Neural cell (in vitro differentiated cells): ENCODE results near the gene LNP1.

ENCODE experiments used
- CTCF ChIP-seq: fragments of 450-650 bp; IDR thresholded peaks from 2 replicates; pipeline ENCODE4 v1.5.1; 2014; ENCODE audit warnings: antibody characterized with exemption, mild to moderate bottlenecking, moderate library complexity; ENCODE audit not compliant: poor library complexity, severe bottlenecking
- EP300 ChIP-seq: fragments of 450-650 bp; conservative IDR thresholded peaks from 2 replicates; pipeline ENCODE4 v1.6.1; 2014; ENCODE audit warnings: antibody characterized with exemption, mild to moderate bottlenecking, moderate library complexity; ENCODE audit not compliant: poor library complexity, severe bottlenecking
- EZH2 ChIP-seq: fragments of 200-600, 300-800 bp; shearing (Covaris generic), sonication (generic); IDR thresholded peaks from 2 replicates; pipeline ENCODE4 v1.6.1; 2014; ENCODE audit warnings: antibody characterized with exemption, low read length, borderline replicate concordance, mild to moderate bottlenecking; ENCODE audit not compliant: insufficient read depth, poor library complexity, severe bottlenecking
- MXI1 ChIP-seq: fragments of 450-650 bp; conservative IDR thresholded peaks from 2 replicates; pipeline ENCODE4 v1.6.1; 2014; ENCODE audit warnings: antibody characterized with exemption, mild to moderate bottlenecking; ENCODE audit not compliant: poor library complexity, severe bottlenecking
- POLR2AphosphoS5 ChIP-seq: IDR thresholded peaks from 2 replicates; pipeline ENCODE4 v1.6.1; 2012
- RAD21 ChIP-seq: fragments of 450-650 bp; conservative IDR thresholded peaks from 2 replicates; pipeline ENCODE4 v1.6.1; 2014; ENCODE audit warnings: antibody characterized with exemption, mild to moderate bottlenecking, moderate library complexity
- REST ChIP-seq: IDR thresholded peaks from 2 replicates; pipeline ENCODE4 v1.6.1; 2012; ENCODE audit warnings: borderline replicate concordance
- SMC3 ChIP-seq: fragments of 450-650 bp; conservative IDR thresholded peaks from 2 replicates; pipeline ENCODE4 v1.6.1; 2014; ENCODE audit warnings: antibody characterized with exemption, mild to moderate bottlenecking, moderate library complexity; ENCODE audit not compliant: poor library complexity
- TAF1 ChIP-seq: IDR thresholded peaks from 2 replicates; pipeline ENCODE4 v1.6.1; 2012; ENCODE audit warnings: low read depth

DNA sequence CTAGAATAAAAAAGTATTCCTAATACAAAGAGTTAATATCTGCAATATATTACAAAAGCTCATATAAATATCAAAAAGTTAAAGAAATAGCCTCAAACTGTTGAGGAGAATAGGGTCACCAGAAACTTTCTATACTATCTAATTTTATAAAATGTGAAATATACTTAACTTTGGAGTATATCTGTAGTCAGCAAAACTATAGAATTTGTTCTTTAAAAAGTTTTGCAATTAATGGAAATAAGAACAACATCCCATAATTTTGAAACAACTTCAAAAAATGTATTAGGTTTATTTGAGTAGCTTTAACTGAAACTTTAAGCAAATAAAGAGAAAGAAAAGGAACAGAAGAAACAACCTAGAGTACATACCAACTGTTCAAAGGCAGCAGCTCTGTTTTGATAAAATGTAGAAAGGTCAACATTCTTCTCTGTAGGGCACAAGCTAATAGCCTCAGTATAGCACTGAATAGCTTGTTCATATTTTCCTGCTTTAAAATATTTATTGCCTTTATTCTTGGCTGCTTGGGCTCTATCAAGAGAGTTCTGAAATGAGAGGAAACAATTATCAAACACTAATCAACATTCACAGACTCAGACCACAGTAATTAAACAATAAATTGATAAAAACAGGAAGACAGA, 14.8 kb upstream of the LNP1 start:
- TF ChIP-seq CTCF (no peak), POLR2AphosphoS5 (no peak), TAF1 (no peak), EP300 (no peak), EZH2 (no peak), SMC3 (no peak), MXI1 (no peak), RAD21 (no peak), REST (no peak)
